IPS DF 6.9 (cell line): Measurements from ENCODE around the gene DDX10.

Source experiments
- DNase-seq: peaks from one replicate; pipeline ENCODE4 v3.0.0-alpha.2; 2013; ENCODE audit warnings: low read depth, low spot score
- H3K27ac ChIP-seq: one replicate; pipeline ENCODE4 v1.5.1; 2013; ENCODE audit warnings: low read length, control low read depth
- H3K27me3 ChIP-seq: 2 replicates; pipeline ENCODE4 v1.6.1; 2013; ENCODE audit warnings: mild to moderate bottlenecking, low read length; ENCODE audit not compliant: control insufficient read depth, insufficient read depth
- H3K36me3 ChIP-seq: 2 replicates; pipeline ENCODE4 v1.6.1; 2013; ENCODE audit warnings: low read length; ENCODE audit not compliant: control insufficient read depth, insufficient read depth
- H3K4me1 ChIP-seq: 2 replicates; pipeline ENCODE4 v1.6.1; 2013; ENCODE audit warnings: low read length; ENCODE audit not compliant: control insufficient read depth, insufficient read depth
- H3K4me3 ChIP-seq: 2 replicates; pipeline ENCODE4 v1.5.1; 2013; ENCODE audit warnings: mild to moderate bottlenecking, low read length
- H3K9me3 ChIP-seq: 2 replicates; pipeline ENCODE4 v1.6.1; 2013; ENCODE audit warnings: low read length, inconsistent platforms; ENCODE audit not compliant: control insufficient read depth, insufficient read depth
- WGBS: extraction: QIAGEN DNeasy Blood & Tissue Kit; methylation state at CpG from one replicate; pipeline ENCODE4 v1.1.7; 2013; ENCODE audit warnings: mixed read lengths, missing lambda C conversion rate; ENCODE audit not compliant: insufficient read length, insufficient coverage; 5-methylcytosine and 5-hydroxymethylcytosine counted together

DDX10 gene

GRCh38 chr11:108880510-108880909 is 215.6 kb downstream of the DDX10 start:
- no peak overlapping the region for H3K4me3 ChIP-seq
- H3K4me1 ChIP-seq = no peaks in the 10 kb centered on the region
- no peaks in the 10 kb centered on the region for H3K36me3 ChIP-seq
- no peaks in the 10 kb centered on the region for H3K9me3 ChIP-seq
- DNase-seq = no peak
- no peaks in the 10 kb centered on the region for H3K27me3 ChIP-seq
- no CpG with 5 or more reads among the region's 5 CpGs for WGBS
- H3K27ac ChIP-seq = no peak overlapping the region

DNA sequence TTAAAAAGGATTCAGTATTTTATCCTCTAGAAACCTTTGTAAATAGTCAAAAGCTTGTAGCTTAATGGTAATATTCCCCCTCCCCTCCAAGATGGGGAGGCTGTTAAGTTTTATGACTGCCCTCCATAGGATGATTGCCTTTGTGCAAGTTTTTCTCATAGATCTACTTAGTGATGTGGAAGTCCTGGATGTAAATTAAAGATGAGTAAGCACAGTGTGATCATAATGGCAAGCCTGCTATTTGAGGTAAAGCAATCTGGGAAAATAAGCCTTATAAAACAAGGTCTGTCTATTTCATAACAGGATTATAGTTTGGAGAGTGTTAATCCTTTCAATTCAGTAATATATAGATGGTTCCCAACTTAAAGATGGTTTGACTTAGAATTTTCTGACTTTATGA is 216.3 kb downstream of the DDX10 start:
- H3K4me3 ChIP-seq = no peak overlapping the region
- H3K4me1 ChIP-seq = no peaks in the 10 kb centered on the region
- H3K27ac ChIP-seq = no peak overlapping the region
- no peaks in the 10 kb centered on the region for H3K27me3 ChIP-seq
- DNase-seq = no peak
- no peaks in the 10 kb centered on the region for H3K36me3 ChIP-seq
- no peaks in the 10 kb centered on the region for H3K9me3 ChIP-seq

DNA sequence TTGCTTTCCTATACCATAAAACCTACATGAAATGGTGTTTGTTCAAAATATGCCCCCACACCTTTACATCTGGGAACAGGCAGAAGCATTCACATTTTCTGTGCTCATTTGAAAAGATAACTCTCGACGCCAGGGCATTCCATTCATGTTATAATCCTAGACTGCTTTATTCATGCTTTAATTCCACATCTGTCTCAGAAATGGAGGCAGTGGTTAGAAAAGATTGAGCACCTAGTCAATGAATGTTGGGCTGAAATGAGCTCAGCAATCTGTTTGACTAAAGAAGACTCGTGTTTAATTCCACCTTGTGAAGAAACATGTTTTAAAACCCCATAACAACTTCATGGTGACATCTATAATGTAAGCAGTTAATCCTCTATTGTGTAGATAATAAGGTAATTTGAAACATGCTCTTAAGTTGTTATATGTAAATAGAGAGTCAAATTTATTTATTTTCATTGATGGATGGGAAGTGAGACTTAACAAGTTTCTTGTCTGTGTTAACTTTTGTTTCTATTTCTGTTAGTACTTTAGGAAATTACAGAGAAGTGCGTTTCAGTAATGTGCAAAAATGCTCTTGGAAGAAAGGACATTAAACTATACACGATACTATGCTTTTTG is 217.5 kb downstream of the DDX10 start:
- H3K9me3 ChIP-seq = no peaks in the 10 kb centered on the region
- H3K4me3 ChIP-seq = no peak overlapping the region
- H3K4me1 ChIP-seq = no peaks in the 10 kb centered on the region
- DNase-seq = no peak
- no CpG with 5 or more reads among the region's 5 CpGs for WGBS
- H3K27me3 ChIP-seq = no peaks in the 10 kb centered on the region
- H3K27ac ChIP-seq = no peak overlapping the region
- no peaks in the 10 kb centered on the region for H3K36me3 ChIP-seq

GRCh38 chr11:108886005-108886659 is 221.3 kb downstream of the DDX10 start:
- no peak for DNase-seq
- no CpG with 5 or more reads among the region's 2 CpGs for WGBS
- no peaks in the 10 kb centered on the region for H3K27me3 ChIP-seq
- H3K9me3 ChIP-seq = no peaks in the 10 kb centered on the region
- H3K4me1 ChIP-seq = no peaks in the 10 kb centered on the region; the same call in 1 of the 2 replicates
- no peak overlapping the region for H3K27ac ChIP-seq
- no peak overlapping the region for H3K4me3 ChIP-seq
- H3K36me3 ChIP-seq = no peaks in the 10 kb centered on the region

- no CpG with 5 or more reads among the region's 2 CpGs for WGBS
- Histone ChIP-seq H3K27ac (no peak overlapping the region), H3K27me3 (no peaks in the 10 kb centered on the region), H3K4me3 (no peak overlapping the region), H3K9me3 (no peaks in the 10 kb centered on the region), H3K36me3 (no peaks in the 10 kb centered on the region), H3K4me1 (no peaks in the 10 kb centered on the region; the same call in 1 of the 2 replicates)
- no peak for DNase-seq
Observed at GRCh38 chr11:108886660-108887009, 221.8 kb downstream of the DDX10 start.

GRCh38 chr11:108887436-108888238 is 222.8 kb downstream of the DDX10 start:
- Histone ChIP-seq H3K9me3 (no peaks in the 10 kb centered on the region), H3K27ac (no peak overlapping the region), H3K36me3 (no peaks in the 10 kb centered on the region), H3K27me3 (no peaks in the 10 kb centered on the region), H3K4me1 (no peaks in the 10 kb centered on the region; the same call in 1 of the 2 replicates), H3K4me3 (no peak overlapping the region)
- DNase-seq = no peak
- WGBS = no CpG with 5 or more reads among the region's 8 CpGs

GRCh38 chr11:108890482-108891105 is 225.7 kb downstream of the DDX10 start:
- H3K4me1 ChIP-seq = no peaks in the 10 kb centered on the region; the same call in 1 of the 2 replicates
- 100% methylated on average over 1 of the region's 5 CpGs for WGBS
- no peaks in the 10 kb centered on the region for H3K9me3 ChIP-seq
- H3K36me3 ChIP-seq = no peaks in the 10 kb centered on the region
- no peak overlapping the region for H3K27ac ChIP-seq
- no peaks in the 10 kb centered on the region for H3K27me3 ChIP-seq
- DNase-seq = no peak
- H3K4me3 ChIP-seq = no peak overlapping the region

DNA sequence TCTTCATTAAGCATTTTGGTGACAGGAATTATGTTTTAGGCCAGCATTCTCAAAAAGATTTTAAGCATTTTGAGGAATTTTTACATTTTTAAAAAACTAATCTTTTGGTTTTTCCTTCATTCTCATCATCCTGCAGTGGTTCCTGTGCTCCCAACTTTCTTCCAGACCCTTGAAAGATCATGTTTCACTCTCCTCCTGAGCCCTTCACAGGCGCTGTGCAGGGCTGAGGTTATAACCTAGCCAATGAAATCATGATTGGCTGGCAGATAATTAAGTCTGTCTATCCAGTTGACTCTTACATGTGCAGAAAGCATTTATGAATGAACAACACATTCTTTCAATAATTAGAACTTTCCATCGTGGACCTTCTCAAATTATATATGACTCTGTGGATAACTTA is 226.3 kb downstream of the DDX10 start:
- no peaks in the 10 kb centered on the region for H3K27me3 ChIP-seq
- no peaks in the 10 kb centered on the region for H3K9me3 ChIP-seq
- no peak overlapping the region for H3K4me3 ChIP-seq
- H3K4me1 ChIP-seq = no peaks in the 10 kb centered on the region; the same call in 1 of the 2 replicates
- WGBS = no CpG with 5 or more reads among the region's 2 CpGs
- H3K27ac ChIP-seq = no peak overlapping the region
- no peak for DNase-seq
- H3K36me3 ChIP-seq = no peaks in the 10 kb centered on the region

DNA sequence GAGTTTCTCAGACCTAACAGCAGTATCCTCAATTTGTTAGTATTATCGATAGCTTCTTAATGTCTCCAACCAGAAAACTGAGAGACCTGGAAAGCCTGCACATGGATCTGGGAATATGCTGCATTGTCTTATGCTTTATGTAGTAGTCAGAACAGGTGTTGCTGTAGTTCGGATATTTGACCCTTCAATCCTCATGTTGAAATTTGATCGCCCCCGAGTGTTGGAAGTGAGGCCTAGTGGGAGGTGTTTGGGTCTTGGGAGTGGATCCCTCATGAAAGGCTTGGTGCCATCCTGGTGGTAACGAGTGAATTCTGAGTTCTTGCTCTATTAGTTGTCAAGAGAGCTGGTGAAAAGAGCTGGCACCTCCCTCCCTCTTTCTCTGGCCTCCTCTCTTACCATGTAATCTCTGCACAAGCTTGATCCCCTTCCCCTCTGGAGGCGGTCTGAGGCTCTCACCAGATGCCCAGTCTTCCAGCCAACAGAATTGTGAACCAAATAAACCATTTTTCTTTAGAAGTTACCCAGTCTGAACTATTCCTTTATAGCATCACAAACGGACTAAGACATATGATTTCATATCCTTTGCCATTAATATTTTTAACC is 227.1 kb downstream of the DDX10 start:
- no peak for DNase-seq
- Histone ChIP-seq H3K27me3 (no peaks in the 10 kb centered on the region), H3K36me3 (no peaks in the 10 kb centered on the region), H3K4me3 (no peak overlapping the region), H3K27ac (no peak overlapping the region), H3K4me1 (no peaks in the 10 kb centered on the region; the same call in 1 of the 2 replicates), H3K9me3 (no peaks in the 10 kb centered on the region)
- no CpG with 5 or more reads among the region's 7 CpGs for WGBS
